B cell (primary cell): ENCODE measurements around the gene PFKM. TPM values are rescaled to one million over a fixed set of nuclear protein-coding genes. Genes with fewer than 3 reads are reported as not detected.

ENCODE experiments used
- ATAC-seq: fragments of 200-7000 bp; cut with Tn5 transposase; one replicate; pipeline ENCODE4 v1.10.0; 2021; ENCODE audit warnings: low read depth, mild to moderate bottlenecking, moderate number of reproducible peaks, moderate library complexity
- CTCF ChIA-PET: fragments of 350-600 bp; sonication (Branson Sonifier 250); formaldehyde crosslinking; loops from one replicate; lab custom pipeline; 2021; ENCODE audit warnings: antibody characterized with exemption, inconsistent platforms; lab: Charles Lee
- POLR2A ChIA-PET: fragments of 350-600 bp; sonication (Branson Sonifier 250); formaldehyde crosslinking; loops from one replicate; lab custom pipeline; 2021; ENCODE audit warnings: antibody characterized with exemption; lab: Charles Lee
- DNase-seq: peaks from one replicate; pipeline ENCODE4 v3.0.0; 2013
- H2AFZ ChIP-seq: 2 replicates; pipeline ENCODE4 v1.6.1; 2012; ENCODE audit warnings: mild to moderate bottlenecking, low read depth, low read length; ENCODE audit not compliant: insufficient read depth, poor library complexity, severe bottlenecking
- H3K27ac ChIP-seq, 2 donors: 1 replicate in 1 of 2; 2 replicates in 1 of 2; pipeline ENCODE4 v1.5.1; 2012 to 2013; ENCODE audit warnings: low read length in 2 of 2, mild to moderate bottlenecking in 2 of 2, moderate library complexity in 1 of 2
- H3K27me3 ChIP-seq, 4 experiments: fragments of 200-600 bp in 1 of 4; sonication (generic) in 1 of 4; replicated peaks in 1 of 4; 1 replicate in 2 of 4; 2 replicates in 2 of 4; pipeline versions ENCODE4 v1.6.1 to v1.7.0; 2013 to 2016; ENCODE audit warnings: low read length in 3 of 4, mild to moderate bottlenecking in 2 of 4, mixed read lengths in 1 of 4, moderate library complexity in 1 of 4; ENCODE audit not compliant: insufficient read depth in 4 of 4, control insufficient read depth in 3 of 4; ENCODE audit errors: control extremely low read depth in 1 of 4
- H3K36me3 ChIP-seq, 2 experiments: replicated peaks in 1 of 2; 1 replicate in 1 of 2; 2 replicates in 1 of 2; pipeline versions ENCODE4 v1.6.1 to v1.7.1; 2013; ENCODE audit warnings: low read length in 1 of 2; ENCODE audit not compliant: insufficient read depth in 2 of 2, control insufficient read depth in 1 of 2; ENCODE audit errors: control extremely low read depth in 1 of 2, extremely low read depth in 1 of 2
- H3K4me1 ChIP-seq, 2 donors: fragments of 200-600 bp in 1 of 2; sonication (generic) in 1 of 2; 1 replicate in 1 of 2; 2 replicates in 1 of 2; pipeline versions ENCODE4 v1.5.1 to v1.6.1; 2013 to 2017; ENCODE audit warnings: low read length in 2 of 2; ENCODE audit not compliant: control insufficient read depth in 2 of 2, insufficient read depth in 2 of 2
- H3K4me2 ChIP-seq: replicated peaks from 2 replicates; pipeline ENCODE3; 2012; ENCODE audit warnings: mild to moderate bottlenecking, low read depth, low read length; ENCODE audit not compliant: poor library complexity, severe bottlenecking
- H3K4me3 ChIP-seq, 5 experiments: fragments of 200-600 bp in 1 of 5; sonication (generic) in 1 of 5; 1 replicate in 3 of 5; 2 replicates in 2 of 5; pipeline versions ENCODE4 v1.5.1 to v1.7.0; 2011 to 2016; ENCODE audit warnings: low read length in 4 of 5, mild to moderate bottlenecking in 4 of 5, low read depth in 2 of 5, control low read depth in 1 of 5, moderate library complexity in 1 of 5; ENCODE audit not compliant: insufficient read depth in 1 of 5; ENCODE audit errors: control extremely low read depth in 1 of 5, extremely low read depth in 1 of 5
- H3K79me2 ChIP-seq: fragments of 200-600 bp; sonication (generic); one replicate; pipeline ENCODE4 v1.6.0; 2016; ENCODE audit warnings: low read length; ENCODE audit not compliant: control insufficient read depth, insufficient read depth
- H3K9ac ChIP-seq: fragments of 200-600 bp; sonication (generic); 2 replicates; pipeline ENCODE4 v1.6.1; 2017; ENCODE audit warnings: mild to moderate bottlenecking, low read length, moderate library complexity
- H3K9me3 ChIP-seq, 3 donors: one replicate each; pipeline versions ENCODE4 v1.6.1 to v1.7.1; 2013; ENCODE audit warnings: low read length in 2 of 3; ENCODE audit not compliant: control insufficient read depth in 2 of 3, insufficient read depth in 1 of 3; ENCODE audit errors: control extremely low read depth in 1 of 3
- H4K20me1 ChIP-seq: 2 replicates; pipeline ENCODE4 v1.6.0; 2012; ENCODE audit warnings: mild to moderate bottlenecking, low read length; ENCODE audit not compliant: insufficient read depth, control insufficient read depth, poor library complexity, severe bottlenecking
- H3K27ac Mint-ChIP-seq: one replicate; pipeline ENCODE4 v1.8.0; 2021; ENCODE audit warnings: mixed read lengths
- H3K27me3 Mint-ChIP-seq: one replicate; pipeline ENCODE4 v1.8.0; 2021; ENCODE audit warnings: mixed read lengths
- H3K4me1 Mint-ChIP-seq: one replicate; pipeline ENCODE4 v1.8.0; 2021; ENCODE audit warnings: mixed read lengths
- H3K4me3 Mint-ChIP-seq: one replicate; pipeline ENCODE4 v1.8.0; 2021; ENCODE audit warnings: mixed read lengths
- H3K9me3 Mint-ChIP-seq: one replicate; pipeline ENCODE4 v1.8.0; 2022; ENCODE audit warnings: mixed read lengths; ENCODE audit not compliant: insufficient read depth
- EZH2 ChIP-seq: IDR thresholded peaks from 2 replicates; pipeline ENCODE4 v1.6.1; 2012; ENCODE audit warnings: borderline replicate concordance, low read depth, mild to moderate bottlenecking, moderate library complexity, low read length; ENCODE audit not compliant: insufficient read depth, poor library complexity, severe bottlenecking
- WGBS: methylation state at CpG from one replicate; pipeline ENCODE4 v1.1.5; 2013; ENCODE audit warnings: missing lambda C conversion rate; ENCODE audit not compliant: insufficient coverage; 5-methylcytosine and 5-hydroxymethylcytosine counted together
- intact Hi-C: fragments of 100-400 bp; cut with micrococcal nuclease; formaldehyde crosslinking; loops from one replicate; pipeline ENCODE4 v1.10.0; 2022
- polyA plus RNA-seq: library from polyadenylated mRNA; depleted of rRNA; stranded (reverse); fragments of >200 nt; gene quantifications from 2 replicates; pipeline ENCODE4 v1.2.3, GENCODE V29; 2012
- total RNA-seq, 2 donors: library from RNA; stranded (reverse); fragments of 120-200 nt in 1 of 2; gene quantifications; 1 replicate in 1 of 2; 2 replicates in 1 of 2; pipeline versions ENCODE4 v1.2.3 to v1.2.4, GENCODE V29; 2013 to 2022
- TF ChIP-seq, protein P1 (sequence below): fragments of 200-600 bp; IDR thresholded peaks from one replicate; pipeline ENCODE4 v1.8.0; 2022; ENCODE audit warnings: antibody characterized with exemption, mild to moderate bottlenecking

The PFKM gene
- total and polyA plus RNA-seq, 2 donors (not counting 1 experiment from before 2014, with no cell fraction given): 20.3 to 43.0 TPM

DNA sequence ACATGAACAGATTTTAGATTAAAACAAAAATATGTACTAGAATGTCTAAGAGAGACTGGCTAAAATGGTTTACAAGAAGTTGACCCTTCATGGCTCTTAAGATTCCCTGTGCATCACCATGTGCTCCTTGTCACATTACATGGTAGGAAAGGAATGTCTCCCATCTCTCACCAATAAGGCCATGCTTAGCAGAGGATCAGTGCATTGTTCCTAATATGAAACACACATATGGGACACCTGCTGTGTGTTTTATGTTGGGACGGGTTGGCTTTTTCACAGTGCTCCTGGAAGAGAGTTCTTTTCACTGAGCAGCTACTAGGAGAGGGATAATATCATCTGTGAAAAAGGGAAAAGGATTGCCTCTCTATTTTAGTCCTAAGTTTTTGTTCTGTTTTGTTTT lies 9.6 kb downstream of the PFKM start:
- Histone ChIP-seq H3K4me2 (no peak overlapping the region), H3K36me3 (peaks cover 0 to 48% of the 10 kb centered on the region in 2 experiments), H3K27me3 (no peaks in the 10 kb centered on the region), H3K4me3 (no peak overlapping the region), H3K9ac (no peak overlapping the region), H3K79me2 (no peaks in the 10 kb centered on the region), H4K20me1 (no peaks in the 10 kb centered on the region), H2AFZ (no peak overlapping the region), H3K27ac (no peak overlapping the region), H3K9me3 (no peaks in the 10 kb centered on the region), H3K4me1 (no peaks in the 10 kb centered on the region)
- WGBS: 100% methylated on average over 1 of the region's 1 CpG
- intact Hi-C loops: no loop called here
- ATAC-seq (no peak), DNase-seq (no peak)
- Mint-ChIP-seq H3K4me1 (no peaks in the 10 kb centered on the region), H3K9me3 (no peaks in the 10 kb centered on the region), H3K4me3 (no peak overlapping the region), H3K27me3 (no peaks in the 10 kb centered on the region), H3K27ac (no peak overlapping the region)
- POLR2A ChIA-PET: no interaction called here
- TF ChIP-seq, protein P1, sequence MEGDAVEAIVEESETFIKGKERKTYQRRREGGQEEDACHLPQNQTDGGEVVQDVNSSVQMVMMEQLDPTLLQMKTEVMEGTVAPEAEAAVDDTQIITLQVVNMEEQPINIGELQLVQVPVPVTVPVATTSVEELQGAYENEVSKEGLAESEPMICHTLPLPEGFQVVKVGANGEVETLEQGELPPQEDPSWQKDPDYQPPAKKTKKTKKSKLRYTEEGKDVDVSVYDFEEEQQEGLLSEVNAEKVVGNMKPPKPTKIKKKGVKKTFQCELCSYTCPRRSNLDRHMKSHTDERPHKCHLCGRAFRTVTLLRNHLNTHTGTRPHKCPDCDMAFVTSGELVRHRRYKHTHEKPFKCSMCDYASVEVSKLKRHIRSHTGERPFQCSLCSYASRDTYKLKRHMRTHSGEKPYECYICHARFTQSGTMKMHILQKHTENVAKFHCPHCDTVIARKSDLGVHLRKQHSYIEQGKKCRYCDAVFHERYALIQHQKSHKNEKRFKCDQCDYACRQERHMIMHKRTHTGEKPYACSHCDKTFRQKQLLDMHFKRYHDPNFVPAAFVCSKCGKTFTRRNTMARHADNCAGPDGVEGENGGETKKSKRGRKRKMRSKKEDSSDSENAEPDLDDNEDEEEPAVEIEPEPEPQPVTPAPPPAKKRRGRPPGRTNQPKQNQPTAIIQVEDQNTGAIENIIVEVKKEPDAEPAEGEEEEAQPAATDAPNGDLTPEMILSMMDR: no peak
- TF ChIP-seq EZH2: no peak
- CTCF ChIA-PET: interaction anchor here (0.8 kb wide), 1 partner anchor 23 kb away, joined by 3 read pairs; the partner anchor contains the start of gene SENP1

DNA sequence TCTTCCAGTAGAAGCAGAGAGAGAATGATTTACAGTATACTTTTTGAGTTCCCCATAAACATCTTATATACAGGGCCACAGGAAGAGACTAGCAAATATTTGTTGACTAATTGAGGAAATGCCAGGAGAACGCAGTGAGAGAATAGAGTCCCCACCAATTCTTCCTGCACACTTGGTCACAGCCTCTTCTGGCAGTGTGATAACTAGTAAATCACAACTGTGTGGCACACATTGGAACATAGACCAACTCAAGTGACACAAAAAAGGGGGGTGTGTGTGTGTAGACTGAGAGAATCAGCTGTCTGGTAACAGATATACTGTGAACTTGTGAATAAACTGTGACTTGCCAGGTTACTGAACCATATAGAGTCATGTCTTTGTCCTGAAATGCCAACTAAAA lies 10.2 kb downstream of the PFKM start:
- H4K20me1 ChIP-seq: no peaks in the 10 kb centered on the region
- H3K27me3 ChIP-seq: no peaks in the 10 kb centered on the region
- no peaks in the 10 kb centered on the region for H3K79me2 ChIP-seq
- ATAC-seq (no peak), DNase-seq (no peak)
- ChIA-PET POLR2A (no interaction called here), CTCF (interaction anchor here (0.8 kb wide), 1 partner anchor 24 kb away, joined by 3 read pairs; the partner anchor contains the start of gene SENP1)
- no peak overlapping the region for H3K27ac Mint-ChIP-seq
- H3K27ac ChIP-seq: no peak overlapping the region
- intact Hi-C loops: no loop called here
- no peak overlapping the region for H3K4me2 ChIP-seq
- no peak overlapping the region for H2AFZ ChIP-seq
- H3K4me3 Mint-ChIP-seq: no peak overlapping the region
- no peaks in the 10 kb centered on the region for H3K9me3 ChIP-seq
- TF ChIP-seq EZH2: no peak
- TF ChIP-seq, protein P1: no peak
- H3K9ac ChIP-seq: no peak overlapping the region
- no peaks in the 10 kb centered on the region for H3K4me1 ChIP-seq
- H3K4me3 ChIP-seq: no peak overlapping the region
- H3K27me3 Mint-ChIP-seq: no peaks in the 10 kb centered on the region
- H3K36me3 ChIP-seq: peaks cover 0 to 53% of the 10 kb centered on the region in 2 experiments
- no peaks in the 10 kb centered on the region for H3K4me1 Mint-ChIP-seq
- no CpG with 5 or more reads among the region's 1 CpG for WGBS
- no peaks in the 10 kb centered on the region for H3K9me3 Mint-ChIP-seq
